ENCODE measurements around the gene AKNAD1.
A peak's percentile ranks its signal among the peaks of the same experiment; 100 is the strongest.
"Not testable (repeated sequence)": the region's sequence is repeated elsewhere in the genome, so short reads cannot be mapped to it uniquely, and the experiment has no call there.

AKNAD1 gene

GRCh38 chr1:108856994-108857393 lies at the start of gene AKNAD1:
AKNAD1 (minus strand) TSS chr1:108857094; CDS start chr1:108852664, 4,430 bp downstream.
- DNase-seq = no peak

- no peak for DNase-seq
Observed at GRCh38 chr1:108901106-108901505, 44.2 kb upstream of the AKNAD1 start.

- peak; percentile 55 for DNase-seq
Observed at GRCh38 chr1:108897865-108898720, 41.2 kb upstream of the AKNAD1 start.

GRCh38 chr1:108896146-108897145 lies 39.6 kb upstream of the AKNAD1 start:
- no peak for DNase-seq

- no peak for DNase-seq
Observed at GRCh38 chr1:108893141-108893530, 36.2 kb upstream of the AKNAD1 start.

GRCh38 chr1:108892356-108893140 lies 35.7 kb upstream of the AKNAD1 start:
- DNase-seq = no peak

GRCh38 chr1:108889706-108890384 lies 33.0 kb upstream of the AKNAD1 start:
- peak; percentile 26 for DNase-seq

- not testable (repeated sequence) for DNase-seq
Observed at GRCh38 chr1:108889006-108889645, 32.2 kb upstream of the AKNAD1 start.

GRCh38 chr1:108886292-108886691 lies 29.4 kb upstream of the AKNAD1 start:
- DNase-seq = no peak

- no peak for DNase-seq
Observed at GRCh38 chr1:108884968-108885367, 28.1 kb upstream of the AKNAD1 start.

GRCh38 chr1:108882837-108883236 lies 25.9 kb upstream of the AKNAD1 start:
- DNase-seq = no peak

GRCh38 chr1:108881369-108881768 lies 24.5 kb upstream of the AKNAD1 start:
- DNase-seq = no peak

- no peak for DNase-seq
Observed at GRCh38 chr1:108880850-108881249, 24.0 kb upstream of the AKNAD1 start.

- no peak for DNase-seq
Observed at GRCh38 chr1:108878678-108879077, 21.8 kb upstream of the AKNAD1 start.

GRCh38 chr1:108878160-108878469 lies 21.2 kb upstream of the AKNAD1 start:
- no peak for DNase-seq

- peak; percentile 51 for DNase-seq
Observed at GRCh38 chr1:108877348-108878159, 20.7 kb upstream of the AKNAD1 start.

- no peak for DNase-seq
Observed at GRCh38 chr1:108871050-108871724, 14.3 kb upstream of the AKNAD1 start.

- no peak for DNase-seq
Observed at GRCh38 chr1:108865316-108865910, 8.5 kb upstream of the AKNAD1 start.

- no peak for DNase-seq
Observed at GRCh38 chr1:108863984-108864383, 7.1 kb upstream of the AKNAD1 start.
